H1 (cell line): ENCODE data around the gene GRK3. TPM values are rescaled to one million over a fixed set of nuclear protein-coding genes. Genes with fewer than 3 reads are reported as not detected.
"Not testable (repeated sequence)": the region's sequence is repeated elsewhere in the genome, so short reads cannot be mapped to it uniquely, and the experiment has no call there.

ENCODE experiments used
- CTCF ChIA-PET: fragments of 300-600 bp; sonication (Branson Sonifier 250); formaldehyde crosslinking; loops from one replicate; lab custom pipeline; 2021; ENCODE audit not compliant: partially characterized antibody; lab: Charles Lee
- POLR2A ChIA-PET: fragments of 300-600 bp; sonication (Branson Sonifier 250); formaldehyde crosslinking; loops from one replicate; lab custom pipeline; 2021; ENCODE audit warnings: inconsistent platforms; ENCODE audit not compliant: partially characterized antibody; lab: Charles Lee
- DNase-seq, 2 experiments: peaks; one replicate each; pipeline versions ENCODE4 v3.0.0 to v3.0.0-alpha.2; 2010 to 2022; ENCODE audit warnings: low spot score in 2 of 2, low read depth in 1 of 2, mixed read lengths in 1 of 2
- FAIRE-seq: peaks from 2 replicates; lab custom pipeline; 2011; peaks lifted over from hg19 to GRCh38; lab: Jason Lieb, UNC
- H2AFZ ChIP-seq: 2 replicates; pipeline ENCODE4 v1.8.1; 2012; ENCODE audit warnings: low read length, inconsistent platforms
- H2AK5ac ChIP-seq: 2 replicates; pipeline ENCODE4 v1.6.1; 2013; ENCODE audit warnings: low read depth, low read length
- H2BK120ac ChIP-seq: replicated peaks from 2 replicates; pipeline ENCODE3; 2013; ENCODE audit warnings: low read depth, low read length, inconsistent platforms
- H2BK12ac ChIP-seq: 2 replicates; pipeline ENCODE4 v1.6.1; 2013; ENCODE audit warnings: low read depth, low read length
- H2BK15ac ChIP-seq: 2 replicates; pipeline ENCODE4 v1.6.1; 2013; ENCODE audit warnings: low read length
- H2BK20ac ChIP-seq: 2 replicates; pipeline ENCODE4 v1.6.1; 2013; ENCODE audit warnings: low read length
- H2BK5ac ChIP-seq: 2 replicates; pipeline ENCODE4 v1.6.1; 2013; ENCODE audit warnings: low read depth, low read length
- H3K14ac ChIP-seq: 2 replicates; pipeline ENCODE4 v1.6.1; 2013; ENCODE audit warnings: inconsistent platforms; ENCODE audit not compliant: insufficient read length
- H3K18ac ChIP-seq: 2 replicates; pipeline ENCODE4 v1.6.1; 2013; ENCODE audit warnings: low read length; ENCODE audit errors: extremely low read depth
- H3K23ac ChIP-seq: 2 replicates; pipeline ENCODE4 v1.6.1; 2013; ENCODE audit warnings: inconsistent platforms; ENCODE audit not compliant: insufficient read length
- H3K23me2 ChIP-seq: 2 replicates; pipeline ENCODE4 v1.6.1; 2013; ENCODE audit warnings: low read depth, low read length
- H3K27ac ChIP-seq: 2 replicates; pipeline ENCODE4 v1.6.1; 2011; ENCODE audit warnings: low read depth, low read length, inconsistent platforms
- H3K27me3 ChIP-seq, 4 experiments: replicated peaks in 1 of 4; 1 replicate in 1 of 4; 2 replicates in 3 of 4; pipeline versions ENCODE4 v1.6.1 to v1.8.1; 2011 to 2013; ENCODE audit warnings: low read length in 3 of 4, mild to moderate bottlenecking in 3 of 4, inconsistent platforms in 2 of 4, mixed read lengths in 2 of 4, moderate library complexity in 1 of 4; ENCODE audit not compliant: control insufficient read depth in 3 of 4, insufficient read depth in 3 of 4; ENCODE audit errors: extremely low read depth in 1 of 4
- H3K36me3 ChIP-seq, 4 experiments: 2 replicates each; pipeline versions ENCODE4 v1.6.1 to v1.8.1; 2011 to 2013; ENCODE audit warnings: mild to moderate bottlenecking in 4 of 4, low read length in 3 of 4, moderate library complexity in 2 of 4, control low read depth in 1 of 4, inconsistent platforms in 1 of 4; ENCODE audit not compliant: insufficient read depth in 4 of 4, control insufficient read depth in 2 of 4
- H3K4ac ChIP-seq: replicated peaks from 2 replicates; pipeline ENCODE3; 2013; ENCODE audit warnings: low read length, low read depth, mixed read lengths, inconsistent platforms; ENCODE audit not compliant: insufficient read length
- H3K4me1 ChIP-seq, 4 experiments: replicated peaks in 1 of 4; 1 replicate in 1 of 4; 2 replicates in 3 of 4; pipeline versions ENCODE4 v1.6.1 to v1.8.1; 2011 to 2013; ENCODE audit warnings: low read length in 3 of 4, inconsistent platforms in 2 of 4, mixed read lengths in 1 of 4; ENCODE audit not compliant: insufficient read depth in 4 of 4, control insufficient read depth in 3 of 4
- H3K4me2 ChIP-seq, 2 experiments: 2 replicates each; pipeline versions ENCODE4 v1.6.1 to v1.8.1; 2011 to 2013; ENCODE audit warnings: low read depth in 2 of 2, low read length in 2 of 2, control low read depth in 1 of 2, inconsistent platforms in 1 of 2, mild to moderate bottlenecking in 1 of 2; ENCODE audit not compliant: insufficient read depth in 1 of 2
- H3K4me3 ChIP-seq, 4 experiments: fragments of 200-600, 300-600 bp in 1 of 4; sonication (generic), shearing (Covaris generic), sonication (Bioruptor Twin) in 1 of 4; 2 replicates each; pipeline versions ENCODE4 v1.5.1 to v1.8.1; 2011 to 2016; ENCODE audit warnings: low read length in 4 of 4, low read depth in 3 of 4, control low read depth in 2 of 4, inconsistent platforms in 2 of 4, mild to moderate bottlenecking in 2 of 4, mixed read lengths in 1 of 4, moderate library complexity in 1 of 4; ENCODE audit not compliant: insufficient read depth in 2 of 4; ENCODE audit errors: extremely low read depth in 1 of 4
- H3K56ac ChIP-seq: replicated peaks from 2 replicates; pipeline ENCODE3; 2013; ENCODE audit warnings: low read depth, mild to moderate bottlenecking, mixed read lengths, low read length, inconsistent platforms; ENCODE audit not compliant: insufficient read length
- H3K79me1 ChIP-seq: 2 replicates; pipeline ENCODE4 v1.6.1; 2013; ENCODE audit warnings: low read depth, low read length, control low read depth
- H3K79me2 ChIP-seq, 2 experiments: 2 replicates each; pipeline versions ENCODE4 v1.6.1 to v1.8.1; 2012 to 2013; ENCODE audit warnings: low read length in 2 of 2, mild to moderate bottlenecking in 2 of 2, inconsistent platforms in 1 of 2; ENCODE audit not compliant: insufficient read depth in 2 of 2, control insufficient read depth in 1 of 2
- H3K9ac ChIP-seq, 4 experiments: replicated peaks in 1 of 4; 1 replicate in 1 of 4; 2 replicates in 3 of 4; pipeline versions ENCODE4 v1.6.1 to v1.8.1; 2011 to 2013; ENCODE audit warnings: low read depth in 3 of 4, low read length in 3 of 4, control low read depth in 2 of 4, mild to moderate bottlenecking in 2 of 4, moderate library complexity in 2 of 4, inconsistent platforms in 1 of 4; ENCODE audit errors: extremely low read depth in 1 of 4
- H3K9me3 ChIP-seq, 2 experiments: 2 replicates each; pipeline versions ENCODE4 v1.6.1 to v1.8.1; 2012 to 2013; ENCODE audit warnings: mild to moderate bottlenecking in 2 of 2, moderate library complexity in 2 of 2, control low read depth in 1 of 2, inconsistent platforms in 1 of 2, low read depth in 1 of 2, low read length in 1 of 2, mixed read lengths in 1 of 2; ENCODE audit not compliant: insufficient read depth in 2 of 2
- H4K20me1 ChIP-seq, 2 experiments: replicated peaks in 1 of 2; 2 replicates each; pipeline versions ENCODE3 to v1.8.1; 2011 to 2013; ENCODE audit warnings: inconsistent platforms in 2 of 2, low read length in 2 of 2, mild to moderate bottlenecking in 1 of 2; ENCODE audit not compliant: insufficient read depth in 2 of 2, control insufficient read depth in 1 of 2
- H4K5ac ChIP-seq: 2 replicates; pipeline ENCODE4 v1.6.1; 2013; ENCODE audit warnings: low read length, low read depth, mixed read lengths, inconsistent platforms; ENCODE audit not compliant: insufficient read length
- H4K8ac ChIP-seq: 2 replicates; pipeline ENCODE4 v1.8.0; 2013; ENCODE audit warnings: mild to moderate bottlenecking, moderate library complexity, low read length, inconsistent platforms; ENCODE audit not compliant: insufficient read depth; ENCODE audit errors: extremely low read depth
- H4K91ac ChIP-seq: replicated peaks from 2 replicates; pipeline ENCODE3; 2013; ENCODE audit warnings: low read length, mixed read lengths, inconsistent platforms; ENCODE audit not compliant: insufficient read length
- WGBS, 2 experiments: shearing (Covaris generic) in 1 of 2; methylation state at CpG; one replicate each; pipeline versions ENCODE4 v1.1.6 to v1.1.7; 2013 to 2015; ENCODE audit warnings: low lambda C conversion rate in 2 of 2, mixed read lengths in 2 of 2, inconsistent platforms in 1 of 2, low coverage in 1 of 2, missing lambda C conversion rate in 1 of 2; ENCODE audit not compliant: insufficient replicate concordance in 2 of 2, insufficient coverage in 1 of 2, insufficient read length in 1 of 2; ENCODE audit errors: extremely low coverage in 1 of 2, missing lambda C conversion rate in 1 of 2; 5-methylcytosine and 5-hydroxymethylcytosine counted together
- polyA plus RNA-seq, 7 experiments: library from polyadenylated mRNA; depleted of rRNA in 3 of 7; stranded (reverse) in 5 of 7; unstranded in 2 of 7; fragments of >200 nt in 5 of 7; fragments of 200-250 nt in 2 of 7; gene quantifications; 1 replicate in 5 of 7; 2 replicates in 1 of 7; 4 replicates in 1 of 7; pipeline versions ENCODE4 v1.2.1 to v1.2.3, GENCODE V29; 2011 to 2013; ENCODE audit warnings: missing spikeins in 2 of 7, mixed read lengths in 2 of 7
- total RNA-seq: library from RNA; stranded (reverse); fragmentation: NEBNext Ultra II Directional; extraction: Animal tissue kit (Norgen Biotek cat#: 25700); gene quantifications from 2 replicates; pipeline ENCODE4 v1.2.1, GENCODE V29; 2021

The GRK3 gene
- total and polyA plus RNA-seq, 2 of the 8 experiments (the other 6 are each of a cell fraction or from before 2014, with no cell fraction given): 7.5 to 35.3 TPM

DNA sequence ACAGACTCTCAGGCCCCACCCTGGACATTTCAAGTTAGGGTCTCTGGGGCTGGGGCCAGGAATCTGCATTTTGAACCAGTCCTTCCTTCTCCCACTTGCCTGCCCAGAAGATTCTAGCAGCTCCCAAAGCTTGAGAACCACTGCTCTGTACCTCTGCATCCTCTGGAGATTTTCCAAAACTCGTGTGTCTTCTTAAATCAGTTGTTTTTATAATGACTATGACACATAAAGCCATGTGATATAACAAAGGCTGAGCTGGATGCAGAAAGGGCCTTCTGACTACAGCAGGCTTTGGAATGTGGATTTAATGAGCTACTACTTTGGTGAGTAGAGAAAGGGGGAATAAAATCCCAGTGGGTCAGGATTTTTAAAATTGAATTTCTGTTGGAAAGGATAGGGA lies 37.5 kb upstream of the GRK3 start:
- H3K23ac ChIP-seq, H3K4me2 ChIP-seq, H3K4ac ChIP-seq, POLR2A ChIA-PET, H3K36me3 ChIP-seq, H3K79me2 ChIP-seq, H4K8ac ChIP-seq, H2AFZ ChIP-seq, H3K4me1 ChIP-seq, H2BK5ac ChIP-seq, H3K79me1 ChIP-seq, H4K91ac ChIP-seq, H3K4me3 ChIP-seq, H2BK15ac ChIP-seq, FAIRE-seq, H2BK120ac ChIP-seq, DNase-seq, H3K9me3 ChIP-seq, H3K23me2 ChIP-seq, H2BK12ac ChIP-seq, H3K27me3 ChIP-seq, H2AK5ac ChIP-seq, H3K56ac ChIP-seq, H4K5ac ChIP-seq, H3K14ac ChIP-seq, H3K27ac ChIP-seq, H3K9ac ChIP-seq, H3K18ac ChIP-seq, H2BK20ac ChIP-seq, H4K20me1 ChIP-seq: not testable (repeated sequence)
- CTCF ChIA-PET: interaction anchor here (0.7 kb wide), 1 partner anchor 12 kb away, joined by 3 read pairs; no protein-coding TSS in a partner anchor
- 80% methylated on average over 1 of the region's 1 CpG; no CpG with 5 or more reads in 1 of the 2 experiments for WGBS, 2 experiments

DNA sequence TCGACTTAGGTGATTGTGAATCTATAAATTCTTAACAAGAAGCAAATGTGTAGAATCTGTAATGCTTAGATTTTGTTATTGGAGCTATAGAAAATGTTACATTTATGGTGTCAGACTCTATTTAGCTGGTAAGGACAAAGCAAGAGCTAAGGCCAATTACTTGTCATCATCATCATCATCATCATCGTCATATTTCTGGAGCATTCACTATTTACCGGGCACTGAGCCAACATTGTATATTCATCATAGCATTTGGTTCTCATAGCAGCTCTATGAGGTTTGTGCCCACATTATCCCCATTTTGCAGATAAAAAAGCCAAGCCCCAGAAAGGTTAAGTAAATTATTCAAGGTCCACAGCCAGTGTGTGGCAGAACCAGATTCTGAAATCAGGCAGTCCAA lies 36.4 kb upstream of the GRK3 start:
- H3K27ac ChIP-seq, H2BK15ac ChIP-seq, H2AK5ac ChIP-seq, POLR2A ChIA-PET, H4K5ac ChIP-seq, H2BK12ac ChIP-seq, H3K14ac ChIP-seq, H4K91ac ChIP-seq, H3K56ac ChIP-seq, H3K79me2 ChIP-seq, H3K79me1 ChIP-seq, H3K4ac ChIP-seq, CTCF ChIA-PET, H3K4me2 ChIP-seq, H3K23ac ChIP-seq, H4K8ac ChIP-seq, H3K4me1 ChIP-seq, H2BK120ac ChIP-seq, H3K23me2 ChIP-seq, H2AFZ ChIP-seq, H3K36me3 ChIP-seq, H3K9ac ChIP-seq, H3K9me3 ChIP-seq, H3K18ac ChIP-seq, H2BK5ac ChIP-seq, H3K4me3 ChIP-seq, H2BK20ac ChIP-seq, H4K20me1 ChIP-seq, DNase-seq, FAIRE-seq, H3K27me3 ChIP-seq: not testable (repeated sequence)
- 93% methylated on average over 3 of the region's 3 CpGs; no CpG with 5 or more reads in 1 of the 2 experiments for WGBS, 2 experiments
